Hematopoietic multipotent progenitor cell treated with erythropoietin and hydrocortisone succinate and interleukin-3 and kit ligand, for 8 days (in vitro differentiated cells): ENCODE data around the gene CHCHD4.

Experiments used
- DNase-seq: peaks from one replicate; pipeline ENCODE4 v3.0.0-alpha.2; 2015

The CHCHD4 gene

DNA sequence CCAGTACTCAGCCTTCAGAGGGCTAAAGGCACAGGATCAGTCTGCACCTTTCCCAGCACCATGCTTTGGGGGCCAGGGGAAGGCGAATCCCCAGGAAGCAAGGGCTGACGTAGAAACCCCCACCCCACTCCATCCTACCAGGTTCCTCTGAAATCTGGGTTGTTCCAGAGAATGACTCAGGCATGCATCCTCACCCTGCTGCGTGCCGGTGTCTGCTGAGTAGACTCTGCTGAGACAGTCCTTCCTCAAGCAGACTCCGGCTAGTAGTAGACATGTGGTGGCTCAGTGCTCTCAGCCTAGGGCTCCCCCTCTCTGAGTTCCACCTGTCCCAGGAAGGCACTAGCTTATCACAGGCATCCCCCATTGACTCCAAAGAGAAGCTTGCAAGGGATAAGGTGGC, 9.2 kb upstream of the CHCHD4 start:
- DNase-seq: no peak

- no peak for DNase-seq
Observed at GRCh38 chr3:14133188-14133800, 8.6 kb upstream of the CHCHD4 start.

DNA sequence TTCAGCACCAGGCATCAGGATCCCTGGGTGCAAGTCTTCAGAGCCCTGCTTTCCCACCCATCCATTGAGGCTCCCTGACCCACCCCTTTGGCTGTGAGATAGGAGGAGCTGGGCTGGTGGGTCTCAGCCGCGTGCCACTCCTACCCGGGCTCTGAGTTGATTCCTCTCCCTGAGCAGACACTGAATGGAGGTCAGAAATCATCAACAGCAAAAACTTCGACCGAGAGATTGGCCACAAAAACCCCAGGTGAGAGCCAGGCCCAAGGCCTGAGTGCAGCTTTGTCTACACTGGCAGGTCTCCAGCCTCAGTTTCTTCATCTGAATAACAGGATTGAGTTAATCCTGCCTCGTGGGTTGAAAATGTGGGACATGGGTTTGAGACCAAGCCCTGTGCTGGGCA, 8.0 kb upstream of the CHCHD4 start:
- DNase-seq: no peak

- no peak for DNase-seq
Observed at GRCh38 chr3:14132120-14132519, 7.5 kb upstream of the CHCHD4 start.

GRCh38 chr3:14131134-14131533, 6.5 kb upstream of the CHCHD4 start:
- no peak for DNase-seq

GRCh38 chr3:14130707-14131106, 6.0 kb upstream of the CHCHD4 start:
- DNase-seq: no peak

DNA sequence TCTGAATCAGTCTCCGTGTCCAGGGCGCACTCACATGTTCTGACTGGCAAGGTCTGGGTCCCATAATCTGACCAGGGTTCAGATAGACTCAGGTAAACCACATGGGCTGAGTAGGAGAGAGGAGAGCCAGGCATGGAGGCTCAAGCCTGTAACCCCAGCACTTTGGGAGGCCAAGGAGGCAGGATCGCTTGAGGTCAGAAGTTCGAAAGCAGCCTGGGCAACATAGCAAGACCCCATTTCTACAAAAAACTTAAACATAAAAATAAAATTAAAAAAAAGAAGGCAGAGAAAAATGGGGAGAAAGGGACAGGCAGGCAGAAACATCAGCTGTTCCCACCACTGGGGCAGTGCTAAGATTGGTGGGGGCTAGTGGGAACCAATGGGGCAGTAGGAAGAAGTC, 5.6 kb upstream of the CHCHD4 start:
- DNase-seq: no peak

DNA sequence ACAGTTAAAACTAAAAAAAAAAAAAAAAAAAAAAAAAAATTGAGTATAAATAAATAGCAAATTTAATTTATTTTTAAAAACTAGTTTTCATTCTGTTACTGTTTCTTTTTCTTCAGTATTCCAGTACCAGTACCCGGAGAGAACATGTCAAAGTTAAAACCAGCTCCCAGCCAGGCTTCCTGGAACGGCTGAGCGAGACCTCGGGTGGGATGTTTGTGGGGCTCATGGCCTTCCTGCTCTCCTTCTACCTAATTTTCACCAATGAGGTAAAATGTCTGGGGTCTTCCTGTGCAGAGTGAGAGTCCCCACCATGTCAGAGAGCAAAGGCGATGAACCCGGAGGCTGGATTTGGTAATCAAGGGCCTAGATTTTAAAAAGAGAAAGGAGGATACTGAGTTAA, 4.6 kb upstream of the CHCHD4 start:
- no peak for DNase-seq

GRCh38 chr3:14128724-14129123, 4.1 kb upstream of the CHCHD4 start:
- no peak for DNase-seq

- no peak for DNase-seq
Observed at GRCh38 chr3:14127516-14128161, 3.0 kb upstream of the CHCHD4 start.

- peak; percentile 31 for DNase-seq
Observed at GRCh38 chr3:14126887-14127505, 2.3 kb upstream of the CHCHD4 start.

- DNase-seq: no peak
Observed at GRCh38 chr3:14126017-14126886, 1.6 kb upstream of the CHCHD4 start.

- peak; percentile 93 for DNase-seq
Observed at GRCh38 chr3:14125193-14126016, 735 bp upstream of the CHCHD4 start.

- peak; percentile 84 for DNase-seq
Observed at GRCh38 chr3:14124223-14124614, 451 bp downstream of the CHCHD4 start.

DNA sequence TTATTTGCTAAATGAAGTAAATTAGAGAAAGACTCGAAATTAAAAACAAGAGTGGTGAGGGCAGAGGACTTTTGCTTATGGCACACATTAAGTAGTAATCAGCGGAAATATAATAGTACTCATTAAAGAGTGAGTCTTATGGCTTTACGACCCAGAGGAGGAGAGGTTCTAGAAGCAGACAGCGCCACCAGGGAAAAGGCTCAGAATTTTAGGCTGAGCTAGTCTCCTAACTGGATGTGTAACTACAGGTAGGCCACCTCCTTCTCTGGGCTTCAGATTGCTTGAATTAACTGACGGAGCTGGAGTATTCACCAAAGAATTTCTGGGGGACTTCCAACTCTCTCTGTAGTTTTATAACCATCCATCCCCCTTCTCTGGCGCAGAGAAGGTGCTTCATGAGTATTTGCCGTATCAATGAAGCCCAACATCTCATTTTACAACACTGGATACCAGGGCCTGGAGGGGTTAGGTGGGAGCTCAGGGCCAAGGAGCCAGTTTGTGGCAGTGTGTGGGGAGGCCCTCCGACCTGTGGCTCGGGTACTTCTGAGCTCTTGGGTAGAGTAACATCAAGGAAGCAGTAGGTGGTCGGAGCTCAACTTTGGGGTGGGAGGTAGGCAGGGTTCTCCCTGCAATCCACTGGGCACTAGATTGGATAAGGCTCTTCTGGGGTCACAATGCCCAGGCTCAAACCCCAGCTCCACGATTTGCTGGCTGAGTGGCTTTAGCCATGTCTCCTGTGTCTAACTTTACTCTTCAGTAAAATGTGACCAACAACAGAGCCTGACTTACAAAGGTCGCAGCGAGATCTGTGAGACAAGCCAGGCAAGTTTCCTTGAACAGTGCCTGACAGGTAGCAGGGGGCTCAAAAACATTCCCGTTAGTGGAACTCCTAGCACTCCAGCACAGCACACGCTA, 1.1 kb downstream of the CHCHD4 start:
- peak; percentile 24 for DNase-seq

DNA sequence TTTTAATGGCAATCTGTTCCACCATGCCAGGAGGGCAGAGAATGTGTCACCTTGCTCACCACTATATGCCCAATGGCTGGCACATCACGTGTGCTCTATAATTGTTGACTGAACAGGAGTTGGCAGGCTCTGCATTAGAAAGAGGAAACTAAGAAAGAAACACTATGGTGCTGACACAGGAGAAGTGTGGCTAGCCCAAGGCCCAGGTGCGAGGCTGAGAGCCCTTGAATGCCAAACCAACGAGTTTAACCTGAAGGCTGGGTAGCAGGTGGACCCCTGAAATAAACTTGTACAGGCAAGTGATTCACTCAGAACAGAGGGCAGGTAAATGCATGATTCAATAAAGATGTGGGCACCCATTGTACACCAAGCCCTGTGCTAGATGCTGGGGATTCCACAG, 2.4 kb downstream of the CHCHD4 start:
- no peak for DNase-seq

DNA sequence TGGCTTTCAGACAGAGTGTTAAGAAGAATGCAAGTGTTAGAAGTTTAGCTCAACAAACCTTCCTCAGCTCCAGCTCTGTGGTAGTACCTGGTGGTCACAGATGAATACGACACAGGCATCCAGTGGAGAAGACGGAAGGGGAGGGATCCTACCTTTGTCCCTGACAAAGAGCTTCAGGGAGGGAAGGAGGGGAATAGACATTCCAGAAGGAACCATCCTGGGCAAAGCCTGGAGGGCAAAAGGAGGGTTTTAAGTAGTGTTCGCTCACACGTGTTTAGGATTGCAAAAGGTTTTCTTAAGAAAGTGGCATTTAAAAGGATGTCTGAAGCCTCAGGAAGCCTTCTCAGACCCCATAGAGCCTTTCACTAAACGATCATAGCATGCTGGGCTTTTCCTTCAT, 2.8 kb downstream of the CHCHD4 start:
- no peak for DNase-seq

- DNase-seq: peak; percentile 88
Observed at GRCh38 chr3:14120921-14121448, 3.7 kb downstream of the CHCHD4 start.

DNA sequence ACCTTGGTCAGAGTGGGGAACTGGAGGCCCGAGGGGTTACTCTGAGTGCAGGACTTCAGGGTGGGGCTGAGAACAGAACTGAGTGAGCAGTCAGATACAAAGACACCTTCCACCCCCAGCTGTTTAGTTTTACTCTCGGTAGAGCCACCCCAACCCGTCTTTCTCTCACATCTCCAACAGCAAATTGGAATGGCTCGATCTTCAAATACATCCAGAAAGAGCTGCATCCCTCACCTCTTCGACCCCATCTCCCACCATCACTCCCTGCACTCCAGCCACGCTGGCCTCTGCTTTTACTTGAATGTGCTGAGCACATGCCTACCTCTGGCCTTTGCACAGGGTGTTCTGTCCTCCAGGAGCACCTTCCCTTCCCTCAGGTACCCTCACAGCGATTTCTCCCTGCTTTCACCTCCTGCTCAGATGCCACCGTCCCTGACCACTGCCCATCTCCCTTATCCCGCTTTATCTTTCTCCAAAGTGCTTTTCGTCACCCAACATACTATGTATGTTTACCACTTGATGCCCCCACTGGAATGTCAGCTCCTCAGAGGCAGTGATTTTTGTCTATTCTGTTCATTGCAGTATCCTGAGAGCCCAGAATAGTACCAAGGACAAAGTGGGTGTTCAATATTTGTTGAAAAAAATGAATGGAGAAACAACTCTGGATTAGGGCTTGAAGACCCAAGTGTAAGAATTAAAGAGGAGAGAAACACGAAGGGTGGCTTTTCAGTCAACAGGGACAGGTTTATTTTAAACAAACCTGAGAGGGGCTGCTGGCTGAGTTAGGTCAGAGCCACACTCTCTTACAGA, 4.4 kb downstream of the CHCHD4 start:
- no peak for DNase-seq

DNA sequence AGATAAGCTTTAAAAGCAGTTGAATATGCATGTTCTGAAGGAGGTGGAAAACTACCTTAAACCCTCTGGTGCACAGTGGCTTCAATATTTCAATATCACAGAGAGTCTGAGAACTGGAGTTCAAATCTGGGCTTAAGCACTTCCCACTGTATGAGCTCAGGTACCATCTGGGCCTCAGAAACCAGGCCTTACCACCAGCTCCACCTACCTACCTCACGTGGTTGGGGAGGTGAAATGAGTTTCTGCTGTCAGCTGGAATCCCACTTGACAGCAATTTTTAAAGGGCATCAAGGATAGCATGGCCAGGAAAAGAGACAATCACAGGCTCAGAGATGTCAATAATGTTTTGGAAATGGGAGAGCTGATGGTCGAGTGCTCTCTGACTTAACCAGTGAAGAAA, 5.0 kb downstream of the CHCHD4 start:
- no peak for DNase-seq
